Measurements from ENCODE around the gene MFAP1.

Gene MFAP1

GRCh38 chr15:43795197-43795596 is 29.3 kb downstream of the MFAP1 start:
- DNase-seq (ENCODE audit: insufficient read length, low spot score) (no peak), FAIRE-seq (no peak)
- no peak for TF ChIP-seq CTCF (IDR thresholded peaks at IDR 0.05; ENCODE audit: insufficient read depth, missing control alignments)

GRCh38 chr15:43794269-43795037 is 30.0 kb downstream of the MFAP1 start:
- FAIRE-seq (no peak), DNase-seq (ENCODE audit: insufficient read length, low spot score) (no peak)
- TF ChIP-seq CTCF (IDR thresholded peaks at IDR 0.05; ENCODE audit: insufficient read depth, missing control alignments), result no peak

- DNase-seq (ENCODE audit: insufficient read length, low spot score) (no peak), FAIRE-seq (no peak)
- TF ChIP-seq CTCF (IDR thresholded peaks at IDR 0.05; ENCODE audit: insufficient read depth, missing control alignments), result no peak
Measured at GRCh38 chr15:43793647-43794046, 30.8 kb downstream of the MFAP1 start.

GRCh38 chr15:43792761-43793476 is 31.6 kb downstream of the MFAP1 start:
- FAIRE-seq (no peak), DNase-seq (ENCODE audit: insufficient read length, low spot score) (no peak)
- no peak for TF ChIP-seq CTCF (IDR thresholded peaks at IDR 0.05; ENCODE audit: insufficient read depth, missing control alignments)

GRCh38 chr15:43791993-43792760 is 32.3 kb downstream of the MFAP1 start, which contains the start of gene SERF2:
SERF2 (plus strand) TSS chr15:43792320; CDS start chr15:43792377, 57 bp downstream.
- TF ChIP-seq CTCF (IDR thresholded peaks at IDR 0.05; ENCODE audit: insufficient read depth, missing control alignments), result no peak
- DNase-seq (ENCODE audit: insufficient read length, low spot score) (peak; percentile 100), FAIRE-seq (no peak)

- no peak for TF ChIP-seq CTCF (IDR thresholded peaks at IDR 0.05; ENCODE audit: insufficient read depth, missing control alignments)
- no peak for FAIRE-seq
- DNase-seq (ENCODE audit: insufficient read length, low spot score), result no peak
Measured at GRCh38 chr15:43789409-43789808, 35.1 kb downstream of the MFAP1 start.

Data from D721Med (cell line).